ENCODE data around the gene TAS2R41.
"Not testable (repeated sequence)": the region's sequence is repeated elsewhere in the genome, so short reads cannot be mapped to it uniquely, and the experiment has no call there.

The TAS2R41 gene

DNA sequence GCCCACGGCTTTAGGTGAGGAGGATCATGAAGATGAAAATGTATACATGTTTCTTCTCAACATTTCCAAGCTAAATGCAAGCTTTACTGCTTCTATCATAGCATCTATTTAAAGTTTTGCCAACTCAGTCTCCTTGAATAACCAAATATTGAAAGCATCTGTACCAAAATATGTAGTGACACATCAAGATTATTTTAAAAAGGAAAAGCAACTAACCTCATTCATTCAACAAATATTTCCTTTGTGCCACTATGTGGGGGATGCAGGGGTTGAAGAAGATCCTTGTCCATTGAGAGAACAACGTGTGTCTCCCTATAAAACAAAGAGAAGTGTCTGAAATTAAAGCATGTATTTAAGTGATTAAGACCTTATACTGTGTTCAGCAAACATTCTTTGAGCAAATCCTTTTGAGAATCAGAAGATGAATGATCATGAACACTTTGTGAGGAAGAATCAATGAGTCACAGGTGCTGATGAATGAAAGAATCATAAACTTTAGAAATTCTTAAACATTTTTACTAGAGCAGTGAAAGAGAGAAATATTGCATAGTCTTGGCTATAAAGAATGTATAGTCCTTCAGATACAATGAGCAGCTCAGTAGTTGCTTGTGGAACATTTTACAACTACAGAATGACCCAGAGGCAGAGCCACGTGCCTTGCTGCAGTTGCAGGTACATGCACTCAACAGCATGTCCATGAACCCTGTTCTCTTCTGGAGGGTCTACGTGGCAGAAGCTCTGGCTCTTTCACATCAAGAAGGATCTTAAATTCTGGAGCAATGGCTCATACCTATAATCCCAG lies 20.5 kb upstream of the TAS2R41 start:
- no peak for DNase-seq (ENCODE audit: low read depth, low spot score)

GRCh38 chr7:143458263-143458662 lies 19.4 kb upstream of the TAS2R41 start:
- DNase-seq (ENCODE audit: low read depth, low spot score) = no peak

- no peak for DNase-seq (ENCODE audit: low read depth, low spot score)
Observed at GRCh38 chr7:143458681-143459080, 19.0 kb upstream of the TAS2R41 start.

DNA sequence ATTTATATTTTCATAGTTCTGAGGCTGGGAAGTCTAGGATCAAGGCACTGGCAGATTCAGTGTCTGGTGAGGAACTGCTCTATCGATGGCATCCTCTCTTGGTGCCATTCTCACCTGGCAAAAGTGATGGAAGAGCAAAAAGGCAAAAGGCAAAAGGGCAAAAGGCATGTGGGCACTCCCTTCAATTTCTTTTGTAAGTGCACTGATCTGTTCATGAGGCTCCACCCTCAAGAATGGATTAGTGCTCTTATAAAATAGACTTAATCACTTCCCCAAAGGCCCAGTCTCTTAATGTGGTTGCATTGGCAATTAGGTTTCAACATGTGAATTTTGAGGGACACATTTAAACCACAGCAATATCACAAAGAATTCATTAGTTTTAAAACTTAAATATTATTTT lies 18.3 kb upstream of the TAS2R41 start:
- DNase-seq (ENCODE audit: low read depth, low spot score) = no peak

DNA sequence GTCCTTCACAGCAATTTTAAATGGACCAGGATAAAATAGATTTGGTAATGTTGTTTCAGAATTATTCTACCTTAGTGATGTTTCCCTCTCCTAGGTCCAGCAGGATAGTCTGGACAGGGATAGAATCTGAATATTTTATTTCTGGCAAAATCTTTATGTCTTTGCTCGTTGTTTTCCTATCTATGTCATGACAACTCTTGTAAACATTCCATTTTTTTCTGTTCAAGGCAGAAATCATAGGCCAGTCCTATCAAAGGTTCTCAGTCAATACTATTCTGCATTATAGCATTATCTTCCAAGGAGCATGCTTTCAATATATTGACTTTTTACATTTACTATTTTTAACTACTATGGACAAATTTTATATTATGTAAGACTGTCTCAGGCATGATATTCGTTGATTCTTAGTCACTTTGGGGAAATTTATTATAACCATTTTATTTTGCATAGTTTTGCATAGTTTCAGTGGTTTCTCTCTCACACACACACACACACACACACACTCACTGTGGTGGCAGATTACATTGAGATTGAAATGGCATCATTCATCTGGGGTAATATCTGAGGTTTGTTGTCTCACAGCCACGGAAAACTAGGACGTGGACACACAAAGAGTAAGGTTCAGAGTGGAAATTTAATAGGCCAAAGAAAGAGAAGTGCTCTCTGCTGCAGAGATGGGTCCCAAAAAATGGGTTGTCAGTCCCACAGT lies 17.2 kb upstream of the TAS2R41 start:
- no peak for DNase-seq (ENCODE audit: low read depth, low spot score)

GRCh38 chr7:143462045-143462444 lies 15.6 kb upstream of the TAS2R41 start:
- DNase-seq (ENCODE audit: low read depth, low spot score) = no peak

DNA sequence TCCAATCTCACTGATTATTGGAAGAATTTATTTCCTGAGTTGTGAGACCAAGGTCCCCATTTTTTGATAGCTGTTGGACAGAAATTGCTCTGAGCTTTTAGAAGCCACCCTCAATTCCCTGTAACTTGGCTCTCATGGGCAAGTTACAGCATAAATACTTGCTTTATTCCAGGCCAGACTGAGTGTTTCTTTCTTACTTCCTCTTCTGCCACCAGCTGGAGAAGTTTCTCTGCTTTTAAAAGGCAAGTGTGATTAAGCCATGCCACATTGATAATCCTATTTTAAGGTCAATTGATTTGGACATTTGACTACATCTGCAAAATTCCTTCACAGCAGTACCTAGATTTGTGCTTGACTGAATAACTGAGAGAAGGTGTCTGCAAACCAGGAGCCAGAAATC lies 14.1 kb upstream of the TAS2R41 start:
- no peak for DNase-seq (ENCODE audit: low read depth, low spot score)

DNA sequence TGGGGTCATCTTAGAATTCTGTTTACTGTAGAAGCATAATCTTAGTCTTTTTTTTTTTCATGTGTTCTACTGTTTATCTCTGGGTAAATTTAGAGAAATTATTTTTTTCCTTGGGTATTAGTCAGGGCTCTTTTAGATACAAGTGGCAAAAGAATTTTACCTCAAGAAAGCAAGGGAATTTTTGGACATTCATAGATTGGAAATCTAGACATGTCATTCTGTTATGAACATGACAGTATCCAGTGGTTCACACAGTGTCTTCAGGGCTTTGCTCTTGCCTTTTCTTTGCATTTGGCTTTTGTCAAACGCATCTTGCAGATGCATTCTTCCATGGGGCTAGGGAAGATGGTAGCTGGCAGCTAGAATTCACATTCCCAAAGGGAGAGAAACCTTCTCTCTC lies 13.7 kb upstream of the TAS2R41 start:
- DNase-seq (ENCODE audit: low read depth, low spot score) = no peak

DNA sequence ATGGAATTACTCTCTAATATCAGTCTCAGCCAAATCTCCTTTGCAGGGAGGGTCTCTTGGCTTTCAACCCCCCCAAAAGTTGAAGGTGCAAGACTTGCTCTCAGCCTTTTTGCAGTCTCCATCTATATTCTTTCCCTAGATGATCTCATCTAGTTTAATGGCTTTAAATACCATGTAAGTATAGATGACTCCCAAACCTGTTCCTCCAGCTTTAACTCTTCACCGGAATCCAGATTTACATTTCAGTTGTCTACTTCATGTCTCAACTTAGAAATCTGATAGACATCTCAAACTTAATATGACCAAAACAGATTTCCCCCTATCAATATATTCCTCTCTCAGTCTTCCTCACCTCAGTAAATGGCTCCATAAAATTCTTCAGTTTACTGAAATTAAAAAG lies 9.9 kb upstream of the TAS2R41 start:
- DNase-seq (ENCODE audit: low read depth, low spot score) = no peak

GRCh38 chr7:143472071-143472689 lies 5.5 kb upstream of the TAS2R41 start:
- DNase-seq (ENCODE audit: low read depth, low spot score) = not testable (repeated sequence)

- DNase-seq (ENCODE audit: low read depth, low spot score) = no peak
Observed at GRCh38 chr7:143479055-143479766, 1.5 kb downstream of the TAS2R41 start.

DNA sequence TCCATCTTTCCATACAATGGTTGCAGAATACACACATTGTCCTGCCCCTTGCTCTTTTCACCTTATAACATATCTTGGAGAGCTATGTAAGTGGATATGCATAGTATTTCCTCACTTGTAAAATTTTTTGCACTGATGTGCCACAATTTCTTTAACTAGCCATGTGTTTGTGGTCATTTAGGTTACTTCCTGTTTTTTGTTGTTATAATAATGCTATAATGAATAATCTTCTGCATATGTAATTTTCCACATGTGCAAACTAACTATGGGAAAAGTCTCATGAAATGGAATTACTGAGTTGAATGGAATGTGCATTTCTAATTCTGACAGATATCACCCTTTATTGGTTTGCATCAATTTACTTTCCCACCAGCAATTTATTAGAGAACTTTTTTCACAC lies 2.8 kb downstream of the TAS2R41 start:
- no peak for DNase-seq (ENCODE audit: low read depth, low spot score)

GRCh38 chr7:143484119-143484518 lies 6.4 kb downstream of the TAS2R41 start:
- no peak for DNase-seq (ENCODE audit: low read depth, low spot score)

GRCh38 chr7:143485094-143485493 lies 7.4 kb downstream of the TAS2R41 start:
- DNase-seq (ENCODE audit: low read depth, low spot score) = no peak

GRCh38 chr7:143485500-143485899 lies 7.8 kb downstream of the TAS2R41 start:
- no peak for DNase-seq (ENCODE audit: low read depth, low spot score)

GRCh38 chr7:143486266-143486665 lies 8.6 kb downstream of the TAS2R41 start:
- not testable (repeated sequence) for DNase-seq (ENCODE audit: low read depth, low spot score)

GRCh38 chr7:143487061-143487460 lies 9.4 kb downstream of the TAS2R41 start:
- no peak for DNase-seq (ENCODE audit: low read depth, low spot score)

GRCh38 chr7:143487566-143487965 lies 9.9 kb downstream of the TAS2R41 start:
- DNase-seq (ENCODE audit: low read depth, low spot score) = no peak

GRCh38 chr7:143490717-143491306 lies 13.1 kb downstream of the TAS2R41 start:
- DNase-seq (ENCODE audit: low read depth, low spot score) = no peak

- no peak for DNase-seq (ENCODE audit: low read depth, low spot score)
Observed at GRCh38 chr7:143492043-143492471, 14.4 kb downstream of the TAS2R41 start.

Data from activated naive CD8-positive, alpha-beta T cell treated with anti-CD3 and anti-CD28 coated beads, Interleukin-2, amount 50 U/mL, for 16 hours (primary cell).